GM12878 (cell line): ENCODE measurements around the gene TLK2. TPM values are rescaled to one million over a fixed set of nuclear protein-coding genes. Genes with fewer than 3 reads are reported as not detected.

Source experiments
- ATAC-seq: fragments of 200-7000 bp; cut with Tn5 transposase; 3 replicates; pipeline ENCODE4 v1.9.1; 2020; ENCODE audit warnings: mild to moderate bottlenecking, moderate library complexity
- BruUV-seq: library from RNA; stranded (reverse); fragments of 400-500 nt; replicated peaks from 2 replicates; lab custom pipeline; 2021; lab: Mats Ljungman, UMichigan
- CTCF ChIA-PET: fragments of 300-600 bp; sonication (Branson Sonifier 250); formaldehyde crosslinking; extraction: SDS; loops from one replicate; lab custom pipeline; 2021; ENCODE audit warnings: inconsistent platforms; lab: Yijun Ruan, JAX
- POLR2A ChIA-PET: fragments of 350-600 bp; formaldehyde crosslinking; extraction: SDS; loops from one replicate; lab custom pipeline; 2021; ENCODE audit warnings: inconsistent platforms; lab: Charles Lee
- RAD21 ChIA-PET: fragments of 300-600 bp; sonication (Branson Sonifier 250); formaldehyde crosslinking; loops from one replicate; lab custom pipeline; 2023; ENCODE audit warnings: antibody characterized with exemption; ENCODE audit not compliant: unreplicated experiment; lab: Charles Lee
- SMC1A ChIA-PET: fragments of 300-600 bp; sonication (Branson Sonifier 250); formaldehyde crosslinking; loops from one replicate; lab custom pipeline; 2023; ENCODE audit not compliant: unreplicated experiment, uncharacterized antibody; lab: Charles Lee
- DNase-seq: peaks from one replicate; pipeline ENCODE4 v3.0.0-alpha.2; 2011; ENCODE audit warnings: low read depth, low spot score
- FAIRE-seq: peaks from 3 replicates; lab custom pipeline; 2011; peaks lifted over from hg19 to GRCh38; lab: Jason Lieb, UNC
- H2AFZ ChIP-seq: 2 replicates; pipeline ENCODE4 v1.6.0; 2011; ENCODE audit warnings: low read depth, low read length, control low read depth; ENCODE audit not compliant: control insufficient read depth
- H3K27ac ChIP-seq: 2 replicates; pipeline ENCODE4 v1.5.1; 2011; ENCODE audit warnings: control low read depth; ENCODE audit not compliant: control insufficient read depth, insufficient read depth
- H3K27me3 ChIP-seq, 2 experiments: replicated peaks in 1 of 2; 2 replicates each; pipeline versions ENCODE4 v1.6.0 to v1.6.1; 2011; ENCODE audit warnings: low read length in 1 of 2; ENCODE audit not compliant: control insufficient read depth in 2 of 2, insufficient read depth in 2 of 2
- H3K36me3 ChIP-seq, 2 experiments: 2 replicates each; pipeline ENCODE4 v1.5.1; 2011; ENCODE audit warnings: low read length in 1 of 2; ENCODE audit not compliant: control insufficient read depth in 2 of 2, insufficient read depth in 2 of 2
- H3K4me1 ChIP-seq: 2 replicates; pipeline ENCODE4 v1.6.1; 2011; ENCODE audit warnings: mild to moderate bottlenecking, low read length, moderate library complexity, mixed read lengths; ENCODE audit not compliant: control insufficient read depth, insufficient read depth
- H3K4me2 ChIP-seq: 2 replicates; pipeline ENCODE4 v1.6.0; 2011; ENCODE audit warnings: control low read depth; ENCODE audit not compliant: control insufficient read depth, insufficient read depth
- H3K4me3 ChIP-seq: fragments of 200-600 bp; sonication (generic); 2 replicates; pipeline ENCODE4 v1.5.1; 2016
- H3K79me2 ChIP-seq: 2 replicates; pipeline ENCODE4 v1.6.0; 2011; ENCODE audit warnings: low read length; ENCODE audit not compliant: control insufficient read depth, insufficient read depth
- H3K9ac ChIP-seq: 2 replicates; pipeline ENCODE4 v1.8.0; 2011; ENCODE audit warnings: low read length, control low read depth, mixed read lengths; ENCODE audit not compliant: control insufficient read depth, insufficient read depth
- H3K9me3 ChIP-seq: replicated peaks from 3 replicates; pipeline ENCODE4 v1.5.1; 2011; ENCODE audit warnings: mild to moderate bottlenecking, low read length; ENCODE audit not compliant: control insufficient read depth, insufficient read depth
- H4K20me1 ChIP-seq: 2 replicates; pipeline ENCODE4 v1.6.0; 2011; ENCODE audit not compliant: control insufficient read depth, insufficient read depth
- EGR1 ChIP-seq, 2 experiments: IDR thresholded peaks; 1 replicate in 1 of 2; 2 replicates in 1 of 2; pipeline ENCODE4 v1.6.1; 2011 to 2012; ENCODE audit warnings: low read depth in 2 of 2, low read length in 2 of 2, borderline replicate concordance in 1 of 2, mild to moderate bottlenecking in 1 of 2, moderate library complexity in 1 of 2
- FOS ChIP-seq: IDR thresholded peaks from 3 replicates; pipeline ENCODE4 v1.6.1; 2011; ENCODE audit warnings: borderline replicate concordance; ENCODE audit not compliant: insufficient read length; ENCODE audit errors: extremely low read depth
- KAT2A ChIP-seq: conservative IDR thresholded peaks from 2 replicates; pipeline ENCODE4 v1.6.1; 2011; ENCODE audit warnings: low read depth, low read length; ENCODE audit not compliant: control insufficient read depth
- RELB ChIP-seq: fragments of 450-650 bp; IDR thresholded peaks from 2 replicates; pipeline ENCODE4 v1.6.1; 2017; ENCODE audit warnings: low read depth, mild to moderate bottlenecking, moderate library complexity
- TAF1 ChIP-seq: IDR thresholded peaks from 2 replicates; pipeline ENCODE4 v1.6.1; 2011; ENCODE audit warnings: mild to moderate bottlenecking, low read depth, low read length, borderline replicate concordance
- WGBS: methylation state at CpG from one replicate; pipeline ENCODE4 v1.1.6; 2016; ENCODE audit warnings: low lambda C conversion rate; ENCODE audit not compliant: insufficient replicate concordance, insufficient coverage; ENCODE audit errors: missing lambda C conversion rate; 5-methylcytosine and 5-hydroxymethylcytosine counted together
- in situ Hi-C: fragments of 300-500 bp; cut with MboI; formaldehyde crosslinking; loops from 9 replicates; pipeline ENCODE4 v1.14.3; 2018; ENCODE audit warnings: mixed read lengths
- intact Hi-C: fragments of 100-400 bp; cut with micrococcal nuclease; formaldehyde crosslinking; loops from one replicate; pipeline ENCODE4 v1.14.2; 2022; ENCODE audit not compliant: unreplicated experiment
- polyA plus RNA-seq, 11 experiments: library from polyadenylated mRNA; depleted of rRNA in 4 of 11; unstranded in 6 of 11; stranded (reverse) in 5 of 11; fragments of >200 nt; fragmentation: Nextera tagmentation in 4 of 11; fragmentation: Illumina TruSeq in 1 of 11; extraction: Ambion mirVana in 4 of 11; extraction: Trizol in 1 of 11; gene quantifications; 1 replicate in 1 of 11; 2 replicates in 10 of 11; pipeline versions ENCODE4 v1.2.1 to v1.2.3, GENCODE V29; 2011 to 2016; ENCODE audit warnings: inconsistent platforms in 2 of 11, missing spikeins in 2 of 11, low read depth in 1 of 11
- total RNA-seq, 4 experiments: library from RNA; depleted of rRNA in 3 of 4; stranded (reverse); fragments of >200 nt in 3 of 4; fragmentation: Illumina TruSeq in 1 of 4; extraction: Trizol in 1 of 4; gene quantifications; 2 replicates each; pipeline versions ENCODE4 v1.2.1 to v1.2.3, GENCODE V29; 2013 to 2021
- TF ChIP-seq, protein P1 (sequence below): fragments of 450-650 bp; formaldehyde crosslinking; IDR thresholded peaks from 2 replicates; pipeline ENCODE4 v1.5.0; 2022; ENCODE audit warnings: mild to moderate bottlenecking, missing genetic modification characterization

TLK2 gene
- total and polyA plus RNA-seq, 10 of the 15 experiments (the other 5 are each of a cell fraction or from before 2014, with no cell fraction given) = 12.1 to 51.2 (median 27.5) TPM

- RAD21 ChIA-PET = no interaction called here
- POLR2A ChIA-PET = no interaction called here
- no peaks in the 10 kb centered on the region for H3K27me3 ChIP-seq
- CTCF ChIA-PET = interaction anchor here (0.8 kb wide), 1 partner anchor 47 kb away, joined by 3 read pairs; no protein-coding TSS in a partner anchor
- DNase-seq (no peak), ATAC-seq (no peak), FAIRE-seq (no peak)
- no peak for TF ChIP-seq TAF1
- no peak for TF ChIP-seq FOS
- TF ChIP-seq RELB = no peak
- TF ChIP-seq KAT2A = no peak
- TF ChIP-seq EGR1 (IDR thresholded peaks at IDR 0.05; ENCODE audit: borderline replicate concordance in 1 of 2, low read depth in 2 of 2, low read length in 2 of 2) = no peak
- TF ChIP-seq, protein P1, sequence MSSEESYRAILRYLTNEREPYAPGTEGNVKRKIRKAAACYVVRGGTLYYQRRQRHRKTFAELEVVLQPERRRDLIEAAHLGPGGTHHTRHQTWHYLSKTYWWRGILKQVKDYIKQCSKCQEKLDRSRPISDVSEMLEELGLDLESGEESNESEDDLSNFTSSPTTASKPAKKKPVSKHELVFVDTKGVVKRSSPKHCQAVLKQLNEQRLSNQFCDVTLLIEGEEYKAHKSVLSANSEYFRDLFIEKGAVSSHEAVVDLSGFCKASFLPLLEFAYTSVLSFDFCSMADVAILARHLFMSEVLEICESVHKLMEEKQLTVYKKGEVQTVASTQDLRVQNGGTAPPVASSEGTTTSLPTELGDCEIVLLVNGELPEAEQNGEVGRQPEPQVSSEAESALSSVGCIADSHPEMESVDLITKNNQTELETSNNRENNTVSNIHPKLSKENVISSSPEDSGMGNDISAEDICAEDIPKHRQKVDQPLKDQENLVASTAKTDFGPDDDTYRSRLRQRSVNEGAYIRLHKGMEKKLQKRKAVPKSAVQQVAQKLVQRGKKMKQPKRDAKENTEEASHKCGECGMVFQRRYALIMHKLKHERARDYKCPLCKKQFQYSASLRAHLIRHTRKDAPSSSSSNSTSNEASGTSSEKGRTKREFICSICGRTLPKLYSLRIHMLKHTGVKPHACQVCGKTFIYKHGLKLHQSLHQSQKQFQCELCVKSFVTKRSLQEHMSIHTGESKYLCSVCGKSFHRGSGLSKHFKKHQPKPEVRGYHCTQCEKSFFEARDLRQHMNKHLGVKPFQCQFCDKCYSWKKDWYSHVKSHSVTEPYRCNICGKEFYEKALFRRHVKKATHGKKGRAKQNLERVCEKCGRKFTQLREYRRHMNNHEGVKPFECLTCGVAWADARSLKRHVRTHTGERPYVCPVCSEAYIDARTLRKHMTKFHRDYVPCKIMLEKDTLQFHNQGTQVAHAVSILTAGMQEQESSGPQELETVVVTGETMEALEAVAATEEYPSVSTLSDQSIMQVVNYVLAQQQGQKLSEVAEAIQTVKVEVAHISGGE = no peak
- no peak overlapping the region for H3K9ac ChIP-seq
- SMC1A ChIA-PET = no interaction called here
- H3K9me3 ChIP-seq = no peaks in the 10 kb centered on the region; the same call in 2 of the 3 replicates
- H3K4me2 ChIP-seq = no peak overlapping the region
- H3K4me3 ChIP-seq = no peak overlapping the region
- H2AFZ ChIP-seq = no peak overlapping the region
- no peak overlapping the region for H3K27ac ChIP-seq
- in situ Hi-C loops = no loop called here
- no peaks in the 10 kb centered on the region for H4K20me1 ChIP-seq
- intact Hi-C loops = no loop called here
- BruUV-seq = no TSS peak
- H3K36me3 ChIP-seq = peaks cover 5 to 8% of the 10 kb centered on the region in 2 experiments; a peak in 3 of 4 replicates
- no peaks in the 10 kb centered on the region for H3K4me1 ChIP-seq
- H3K79me2 ChIP-seq = no peaks in the 10 kb centered on the region
- 99% methylated on average over 6 of the region's 6 CpGs for WGBS
These were observed 121.5 kb downstream of the TLK2 start for GRCh38 chr17:62599964-62600657.
